Heart left ventricle (tissue), 13 donors: ENCODE measurements around the gene ATXN1.

Experiments used
- POLR2A ChIP-seq, 2 donors: fragments of 450-650 bp; IDR thresholded peaks; one replicate each; pipeline ENCODE4 v1.6.1; 2017; ENCODE audit warnings: antibody characterized with exemption in 2 of 2, mild to moderate bottlenecking in 2 of 2, moderate library complexity in 2 of 2
- TF ChIP-seq, protein P1 (sequence below), 12 donors: fragments of 200-600 bp; sonication (generic) in 4 of 12; IDR thresholded peaks; one replicate each; pipeline versions ENCODE4 v1.5.0 to v1.8.0; 2018 to 2022; ENCODE audit warnings: antibody characterized with exemption in 12 of 12, mild to moderate bottlenecking in 5 of 12
- donor health status: ischemic (EF 13 %, LVEDD 7.1; RV severe dilation, severe dysfunction).
- donor health status: DM: no; HTN: yes; CAD: no.
- donor health status: DM: no; HTN: no; CAD: no.
- donor health status: ischemic (EF 25% LVEDD 6.9; RV normal size, moderate dysfunction).
- donor health status: ischemic (EF 25% LVEDD 5.7; RV mildly dilated, moderate dysfunction).
- donor health status: ischemic (EF 35%, LVEDD 5.7; RV mildly dilated, moderate dysfunction).
- donor health status: nonischemic (EF 11% LVEDD 7.7; RV severe dilation, severe dysfunction).
- donor health status: DM: yes; HTN: yes; CAD: no.
- donor health status: PGD.
- donor health status: ischemic (EF 29% LVEDD 5.4; RV normal size, mild dysfunction).
- donor health status: nonischemic (EF 23%, LVEDD 6.1; RV moderate dilation, normal function).

DNA sequence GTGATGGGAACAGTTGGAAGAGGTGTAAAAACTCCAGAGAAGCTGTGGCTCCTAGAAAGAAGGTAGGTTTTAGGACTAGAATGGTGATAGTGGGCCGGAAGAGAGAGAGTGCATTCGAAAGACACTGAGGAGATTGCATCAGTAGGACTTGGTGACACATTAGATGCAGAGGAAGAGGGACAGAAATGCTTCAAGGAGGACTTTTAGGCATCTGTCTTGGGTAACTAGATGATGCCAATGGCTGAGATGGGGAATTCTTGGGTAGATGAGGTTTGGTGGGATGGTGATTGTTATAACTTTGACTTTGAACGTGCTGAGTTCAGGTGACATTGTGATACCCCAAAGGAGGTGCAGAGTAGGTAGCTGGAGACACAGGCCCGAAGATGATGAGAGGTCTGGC, 326.4 kb downstream of the ATXN1 start:
- TF ChIP-seq, protein P1, sequence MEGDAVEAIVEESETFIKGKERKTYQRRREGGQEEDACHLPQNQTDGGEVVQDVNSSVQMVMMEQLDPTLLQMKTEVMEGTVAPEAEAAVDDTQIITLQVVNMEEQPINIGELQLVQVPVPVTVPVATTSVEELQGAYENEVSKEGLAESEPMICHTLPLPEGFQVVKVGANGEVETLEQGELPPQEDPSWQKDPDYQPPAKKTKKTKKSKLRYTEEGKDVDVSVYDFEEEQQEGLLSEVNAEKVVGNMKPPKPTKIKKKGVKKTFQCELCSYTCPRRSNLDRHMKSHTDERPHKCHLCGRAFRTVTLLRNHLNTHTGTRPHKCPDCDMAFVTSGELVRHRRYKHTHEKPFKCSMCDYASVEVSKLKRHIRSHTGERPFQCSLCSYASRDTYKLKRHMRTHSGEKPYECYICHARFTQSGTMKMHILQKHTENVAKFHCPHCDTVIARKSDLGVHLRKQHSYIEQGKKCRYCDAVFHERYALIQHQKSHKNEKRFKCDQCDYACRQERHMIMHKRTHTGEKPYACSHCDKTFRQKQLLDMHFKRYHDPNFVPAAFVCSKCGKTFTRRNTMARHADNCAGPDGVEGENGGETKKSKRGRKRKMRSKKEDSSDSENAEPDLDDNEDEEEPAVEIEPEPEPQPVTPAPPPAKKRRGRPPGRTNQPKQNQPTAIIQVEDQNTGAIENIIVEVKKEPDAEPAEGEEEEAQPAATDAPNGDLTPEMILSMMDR (IDR thresholded peaks at IDR 0.05) = no peak
- TF ChIP-seq POLR2A (IDR thresholded peaks at IDR 0.05) = no peak
